K562 (cell line): ENCODE measurements around the gene GLB1L3. TPM values are rescaled to one million over a fixed set of nuclear protein-coding genes. Genes with fewer than 3 reads are reported as not detected.

ENCODE experiments used
- ATAC-seq: fragments of 200-7000 bp; cut with Tn5 transposase; 3 replicates; pipeline ENCODE4 v1.9.1; 2020; ENCODE audit warnings: moderate library complexity
- BruUV-seq: library from RNA; stranded (reverse); fragments of 400-500 nt; replicated peaks from 2 replicates; lab custom pipeline; 2021; lab: Mats Ljungman, UMichigan
- CTCF ChIA-PET: fragments of 300-600 bp; formaldehyde crosslinking; extraction: SDS; loops from one replicate; lab custom pipeline; 2021; ENCODE audit warnings: low intra/inter-chr PET ratio; lab: Yijun Ruan, JAX
- POLR2A ChIA-PET: fragments of 300-600, 350-650 bp; sonication (Branson Sonifier 250); formaldehyde crosslinking; extraction: SDS; loops from one replicate; lab custom pipeline; 2021; ENCODE audit warnings: antibody characterized with exemption, inconsistent platforms; lab: Yijun Ruan, JAX
- DNase-seq, 4 experiments: peaks; one replicate each; pipeline versions ENCODE4 v3.0.0 to v3.0.0-alpha.2; 2011 to 2018; ENCODE audit warnings: low spot score in 3 of 4, mixed read lengths in 3 of 4; ENCODE audit errors: extremely low read depth in 1 of 4
- FAIRE-seq: peaks from 2 replicates; lab custom pipeline; 2011; peaks lifted over from hg19 to GRCh38; lab: Jason Lieb, UNC
- H2AFZ ChIP-seq: 2 replicates; pipeline ENCODE4 v1.6.0; 2011; ENCODE audit warnings: low read depth, low read length, control low read depth, inconsistent platforms
- H3K27ac ChIP-seq: fragments of 200-600 bp; 3 replicates; pipeline ENCODE4 v1.8.0; 2011; ENCODE audit warnings: low read depth, mild to moderate bottlenecking, control low read depth, inconsistent platforms, low read length, moderate library complexity, mixed read lengths; ENCODE audit errors: extremely low read depth
- H3K27me3 ChIP-seq, 2 experiments: fragments of 300-600 bp in 1 of 2; 2 replicates in 1 of 2; 3 replicates in 1 of 2; pipeline versions ENCODE4 v1.6.0 to v1.8.0; 2011; ENCODE audit warnings: inconsistent platforms in 2 of 2, low read length in 2 of 2, mild to moderate bottlenecking in 1 of 2, mixed read lengths in 1 of 2, moderate library complexity in 1 of 2; ENCODE audit not compliant: control insufficient read depth in 2 of 2, insufficient read depth in 2 of 2
- H3K36me3 ChIP-seq: fragments of 300-600 bp; 3 replicates; pipeline ENCODE4 v1.8.0; 2011; ENCODE audit warnings: mild to moderate bottlenecking, low read length, inconsistent platforms; ENCODE audit not compliant: control insufficient read depth, insufficient read depth
- H3K4me1 ChIP-seq, 2 experiments: fragments of 200-600 bp in 1 of 2; replicated peaks in 1 of 2; 2 replicates in 1 of 2; 3 replicates in 1 of 2; pipeline versions ENCODE4 v1.5.1 to v1.8.0; 2011; ENCODE audit warnings: inconsistent platforms in 2 of 2, low read length in 2 of 2, mild to moderate bottlenecking in 1 of 2, mixed read lengths in 1 of 2, moderate library complexity in 1 of 2; ENCODE audit not compliant: control insufficient read depth in 2 of 2, insufficient read depth in 2 of 2
- H3K4me2 ChIP-seq: 2 replicates; pipeline ENCODE4 v1.6.1; 2011; ENCODE audit warnings: low read length, control low read depth, inconsistent platforms, mixed read lengths; ENCODE audit not compliant: insufficient read depth
- H3K4me3 ChIP-seq: fragments of 200-600 bp; sonication (generic), shearing (Covaris generic); 2 replicates; pipeline ENCODE4 v1.5.1; 2016; ENCODE audit warnings: control low read depth, inconsistent platforms
- H3K79me2 ChIP-seq: fragments of 200-600 bp; 3 replicates; pipeline ENCODE4 v1.8.0; 2011; ENCODE audit warnings: low read length, inconsistent platforms; ENCODE audit not compliant: control insufficient read depth, insufficient read depth
- H3K9ac ChIP-seq, 2 experiments: 2 replicates each; pipeline versions ENCODE4 v1.6.0 to v1.6.1; 2011; ENCODE audit warnings: low read depth in 2 of 2, low read length in 2 of 2, control low read depth in 1 of 2, inconsistent platforms in 1 of 2, mild to moderate bottlenecking in 1 of 2, mixed read lengths in 1 of 2; ENCODE audit not compliant: insufficient read depth in 1 of 2
- H3K9me1 ChIP-seq: one replicate; pipeline ENCODE4 v1.6.0; 2011; ENCODE audit warnings: inconsistent platforms, mild to moderate bottlenecking, low read length, moderate library complexity; ENCODE audit not compliant: control insufficient read depth, insufficient read depth
- H3K9me3 ChIP-seq: replicated peaks from 2 replicates; pipeline ENCODE4 v1.5.1; 2011; ENCODE audit warnings: low read depth, low read length, inconsistent platforms; ENCODE audit not compliant: control insufficient read depth, insufficient read depth
- H4K20me1 ChIP-seq: replicated peaks from 2 replicates; pipeline ENCODE4 v1.6.1; 2011; ENCODE audit warnings: low read length, inconsistent platforms, mixed read lengths; ENCODE audit not compliant: control insufficient read depth, insufficient read depth
- ADNP ChIP-seq: fragments of 200-800 bp; sonication (Bioruptor generic); IDR thresholded peaks from 2 replicates; pipeline ENCODE4 v1.6.1; 2016; ENCODE audit warnings: missing genetic modification characterization, missing compliant biosample characterization
- ETV5 ChIP-seq: sonication (generic); formaldehyde crosslinking; IDR thresholded peaks from 2 replicates; pipeline ENCODE4 v1.4.0; 2020; ENCODE audit warnings: low read depth, mild to moderate bottlenecking, missing genetic modification reagents
- MTA3 ChIP-seq: fragments of 450-650 bp; formaldehyde crosslinking; IDR thresholded peaks from 2 replicates; pipeline ENCODE4 v1.6.1; 2017; ENCODE audit warnings: mild to moderate bottlenecking, borderline replicate concordance
- PHTF2 ChIP-seq: fragments of 250-450 bp; sonication (Bioruptor Pico); IDR thresholded peaks from 2 replicates; pipeline ENCODE4 v1.5.0; 2021; ENCODE audit warnings: mild to moderate bottlenecking
- PTBP1 ChIP-seq: fragments of 200-400 bp; formaldehyde crosslinking; IDR thresholded peaks from 2 replicates; pipeline ENCODE4 v1.6.1; 2017; ENCODE audit warnings: low read depth, low read length
- PTTG1 ChIP-seq: fragments of 450-650 bp; IDR thresholded peaks from 2 replicates; pipeline ENCODE4 v1.6.1; 2016; ENCODE audit warnings: low read depth, mild to moderate bottlenecking, missing genetic modification characterization, missing compliant biosample characterization
- RBM25 ChIP-seq: fragments of 200-400 bp; formaldehyde crosslinking; IDR thresholded peaks from 2 replicates; pipeline ENCODE4 v1.6.1; 2018; ENCODE audit warnings: low read length, low read depth, moderate library complexity; ENCODE audit not compliant: severe bottlenecking
- SNIP1 ChIP-seq: fragments of 450-650 bp; IDR thresholded peaks from 2 replicates; pipeline ENCODE4 v1.7.1; 2017; ENCODE audit warnings: low read depth, mild to moderate bottlenecking
- STAT5B ChIP-seq: fragments of 250-450 bp; sonication (Bioruptor Pico); IDR thresholded peaks from 2 replicates; pipeline ENCODE4 v1.8.0; 2021; ENCODE audit warnings: mild to moderate bottlenecking, inconsistent platforms
- TBL1XR1 ChIP-seq, 2 experiments: IDR thresholded peaks; 2 replicates each; pipeline ENCODE4 v1.6.1; 2012; ENCODE audit warnings: improper control_type of control experiment in 2 of 2, low read length in 2 of 2, mild to moderate bottlenecking in 1 of 2
- ZFPM2 ChIP-seq: fragments of 250-450 bp; sonication (Bioruptor Pico); IDR thresholded peaks from 2 replicates; pipeline ENCODE4 v1.5.1; 2022; ENCODE audit warnings: mild to moderate bottlenecking
- ZNF239 ChIP-seq: fragments of 250-450 bp; sonication (Bioruptor Pico); IDR thresholded peaks from 2 replicates; pipeline ENCODE4 v1.4.0; 2020; ENCODE audit warnings: mild to moderate bottlenecking
- ZNF696 ChIP-seq: fragments of 250-450 bp; sonication (Bioruptor Pico); conservative IDR thresholded peaks from 2 replicates; pipeline ENCODE4 v1.4.0; 2020; ENCODE audit warnings: mild to moderate bottlenecking, moderate library complexity
- WGBS: fragments of 100-300 bp; shearing (Covaris generic); methylation state at CpG from one replicate; pipeline ENCODE4 v1.1.6; 2016; ENCODE audit warnings: low coverage, mixed read lengths; ENCODE audit not compliant: insufficient coverage; ENCODE audit errors: missing lambda C conversion rate; 5-methylcytosine and 5-hydroxymethylcytosine counted together
- in situ Hi-C: fragments of 300-500 bp; cut with MboI; formaldehyde crosslinking; loops from 4 replicates; pipeline ENCODE4 v1.15.0; 2018; ENCODE audit warnings: inconsistent platforms, mixed read lengths
- intact Hi-C: fragments of 100-400 bp; cut with micrococcal nuclease; formaldehyde crosslinking; loops from 2 replicates; pipeline ENCODE4 v1.14.2; 2022
- polyA plus RNA-seq, 8 experiments: library from polyadenylated mRNA; depleted of rRNA in 4 of 8; stranded (reverse) in 5 of 8; unstranded in 3 of 8; fragments of >200 nt; fragmentation: Nextera tagmentation in 2 of 8; fragmentation: Illumina TruSeq in 1 of 8; extraction: Ambion mirVana in 2 of 8; extraction: Trizol in 1 of 8; gene quantifications; 2 replicates each; pipeline versions ENCODE4 v1.2.1 to v1.2.3, GENCODE V29; 2011 to 2014; ENCODE audit warnings: inconsistent platforms in 1 of 8, missing spikeins in 1 of 8
- total RNA-seq, 7 experiments: library from RNA; depleted of rRNA in 6 of 7; stranded (reverse); fragments of >200 nt in 6 of 7; fragmentation: Illumina TruSeq in 2 of 7; extraction: Trizol in 2 of 7; gene quantifications; 2 replicates each; pipeline versions ENCODE4 v1.2.1 to v1.2.3, GENCODE V29; 2011 to 2021; ENCODE audit warnings: low replicate concordance in 1 of 7
- TF ChIP-seq, protein P1 (sequence below): fragments of 250-450 bp; sonication (Bioruptor Pico); IDR thresholded peaks from 2 replicates; pipeline ENCODE4 v1.4.0; 2020; ENCODE audit warnings: mild to moderate bottlenecking
- TF ChIP-seq, protein P2 (sequence below): fragments of 450-650 bp; IDR thresholded peaks from one replicate; pipeline ENCODE4 v1.6.1; 2018; ENCODE audit warnings: mild to moderate bottlenecking, moderate library complexity; ENCODE audit not compliant: partially characterized antibody
- TF ChIP-seq, protein P3 (sequence below): fragments of 250-450 bp; sonication (Bioruptor Pico); IDR thresholded peaks from 2 replicates; pipeline ENCODE4 v1.5.0; 2020; ENCODE audit warnings: mild to moderate bottlenecking
- TF ChIP-seq, protein P4 (sequence below): sonication (generic); formaldehyde crosslinking; IDR thresholded peaks from 2 replicates; pipeline ENCODE4 v1.8.0; 2022; ENCODE audit warnings: mild to moderate bottlenecking, missing genetic modification reagents

GLB1L3 gene
- total and polyA plus RNA-seq, 9 of the 15 experiments (the other 6 are each of a cell fraction or from before 2014, with no cell fraction given), result 0.18 to 3.3 (median 0.49) TPM

DNA sequence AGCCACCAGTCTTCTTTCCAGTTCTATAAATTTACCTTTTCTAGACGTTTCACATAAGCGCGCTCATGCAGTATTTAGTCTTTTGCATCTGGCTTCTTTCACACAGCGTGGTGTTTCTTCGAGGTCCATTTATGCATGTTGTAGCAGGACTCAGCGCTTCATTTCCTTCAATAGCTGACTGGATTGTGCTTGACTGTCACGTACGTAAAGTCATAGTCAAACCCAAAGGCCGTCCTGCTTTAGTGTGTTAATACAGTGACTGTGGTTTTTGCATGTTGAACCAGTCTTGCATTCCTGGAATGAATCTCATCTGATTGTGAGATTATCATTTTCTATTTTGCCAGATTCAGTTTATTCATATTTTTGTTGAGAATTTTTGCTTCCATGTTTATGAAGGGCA lies 18.5 kb downstream of the GLB1L3 start (continued):
- TF ChIP-seq, protein P1, sequence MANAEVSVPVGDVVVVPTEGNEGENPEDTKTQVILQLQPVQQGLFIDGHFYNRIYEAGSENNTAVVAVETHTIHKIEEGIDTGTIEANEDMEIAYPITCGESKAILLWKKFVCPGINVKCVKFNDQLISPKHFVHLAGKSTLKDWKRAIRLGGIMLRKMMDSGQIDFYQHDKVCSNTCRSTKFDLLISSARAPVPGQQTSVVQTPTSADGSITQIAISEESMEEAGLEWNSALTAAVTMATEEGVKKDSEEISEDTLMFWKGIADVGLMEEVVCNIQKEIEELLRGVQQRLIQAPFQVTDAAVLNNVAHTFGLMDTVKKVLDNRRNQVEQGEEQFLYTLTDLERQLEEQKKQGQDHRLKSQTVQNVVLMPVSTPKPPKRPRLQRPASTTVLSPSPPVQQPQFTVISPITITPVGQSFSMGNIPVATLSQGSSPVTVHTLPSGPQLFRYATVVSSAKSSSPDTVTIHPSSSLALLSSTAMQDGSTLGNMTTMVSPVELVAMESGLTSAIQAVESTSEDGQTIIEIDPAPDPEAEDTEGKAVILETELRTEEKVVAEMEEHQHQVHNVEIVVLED (CRISPR knock-in tag), result no peak
- TF ChIP-seq ZNF696 (CRISPR knock-in tag), result no peak
- TF ChIP-seq PTBP1, result no peak
- TF ChIP-seq, all 486 proteins: peak for 0

DNA sequence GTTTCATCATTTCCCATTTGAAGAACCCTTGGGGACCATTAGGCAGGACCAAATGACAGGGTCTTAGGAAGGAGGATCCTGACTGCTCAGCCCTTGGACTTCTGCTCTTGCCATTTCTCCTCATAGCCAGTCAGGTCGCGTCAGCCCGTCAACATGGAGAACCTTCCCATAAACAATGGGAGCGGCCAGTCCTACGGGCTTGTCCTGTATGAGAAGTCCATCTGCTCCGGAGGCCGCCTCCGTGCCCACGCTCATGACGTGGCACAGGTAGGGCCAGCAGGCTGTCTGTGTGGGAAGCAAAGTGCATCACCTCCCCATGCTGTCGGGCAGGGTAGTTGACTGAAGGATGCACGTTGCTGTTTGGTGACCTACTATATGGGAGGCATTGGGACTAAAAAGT lies 36.0 kb downstream of the GLB1L3 start:
- Histone ChIP-seq H4K20me1 (no peaks in the 10 kb centered on the region), H3K27me3 (peaks cover 36 to 54% of the 10 kb centered on the region in 2 experiments), H3K4me1 (no peaks in the 10 kb centered on the region), H3K4me3 (no peak overlapping the region), H3K79me2 (no peaks in the 10 kb centered on the region), H3K27ac (no peak overlapping the region), H3K9ac (no peak overlapping the region), H3K4me2 (no peak overlapping the region), H3K9me3 (no peaks in the 10 kb centered on the region), H3K9me1 (no peaks in the 10 kb centered on the region), H2AFZ (no peak overlapping the region), H3K36me3 (no peaks in the 10 kb centered on the region)
- intact Hi-C loops, result no loop called here
- no peak for FAIRE-seq
- no TSS peak for BruUV-seq
- ATAC-seq, result no peak; the same call in 2 of the 3 replicates
- POLR2A ChIA-PET, result no interaction called here
- CTCF ChIA-PET, result no interaction called here
- WGBS, result 3% methylated on average over 12 of the region's 12 CpGs
- no peak for DNase-seq
- in situ Hi-C loops, result no loop called here
- no peak for TF ChIP-seq PHTF2 (CRISPR knock-in tag)
- TF ChIP-seq ADNP (tag), result no peak
- TF ChIP-seq STAT5B (CRISPR knock-in tag), result no peak
- no peak for TF ChIP-seq PTTG1 (tag)
- TF ChIP-seq RBM25, result no peak
- no peak for TF ChIP-seq SNIP1
- TF ChIP-seq, protein P2, sequence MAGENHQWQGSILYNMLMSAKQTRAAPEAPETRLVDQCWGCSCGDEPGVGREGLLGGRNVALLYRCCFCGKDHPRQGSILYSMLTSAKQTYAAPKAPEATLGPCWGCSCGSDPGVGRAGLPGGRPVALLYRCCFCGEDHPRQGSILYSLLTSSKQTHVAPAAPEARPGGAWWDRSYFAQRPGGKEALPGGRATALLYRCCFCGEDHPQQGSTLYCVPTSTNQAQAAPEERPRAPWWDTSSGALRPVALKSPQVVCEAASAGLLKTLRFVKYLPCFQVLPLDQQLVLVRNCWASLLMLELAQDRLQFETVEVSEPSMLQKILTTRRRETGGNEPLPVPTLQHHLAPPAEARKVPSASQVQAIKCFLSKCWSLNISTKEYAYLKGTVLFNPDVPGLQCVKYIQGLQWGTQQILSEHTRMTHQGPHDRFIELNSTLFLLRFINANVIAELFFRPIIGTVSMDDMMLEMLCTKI, result no peak
- no peak for TF ChIP-seq ZFPM2 (CRISPR knock-in tag)
- no peak for TF ChIP-seq TBL1XR1 (IDR thresholded peaks at IDR 0.05; ENCODE audit: low read length in 2 of 2)
- no peak for TF ChIP-seq MTA3
- TF ChIP-seq, protein P3, sequence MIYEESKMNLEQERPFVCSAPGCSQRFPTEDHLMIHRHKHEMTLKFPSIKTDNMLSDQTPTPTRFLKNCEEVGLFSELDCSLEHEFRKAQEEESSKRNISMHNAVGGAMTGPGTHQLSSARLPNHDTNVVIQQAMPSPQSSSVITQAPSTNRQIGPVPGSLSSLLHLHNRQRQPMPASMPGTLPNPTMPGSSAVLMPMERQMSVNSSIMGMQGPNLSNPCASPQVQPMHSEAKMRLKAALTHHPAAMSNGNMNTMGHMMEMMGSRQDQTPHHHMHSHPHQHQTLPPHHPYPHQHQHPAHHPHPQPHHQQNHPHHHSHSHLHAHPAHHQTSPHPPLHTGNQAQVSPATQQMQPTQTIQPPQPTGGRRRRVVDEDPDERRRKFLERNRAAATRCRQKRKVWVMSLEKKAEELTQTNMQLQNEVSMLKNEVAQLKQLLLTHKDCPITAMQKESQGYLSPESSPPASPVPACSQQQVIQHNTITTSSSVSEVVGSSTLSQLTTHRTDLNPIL (CRISPR knock-in tag), result no peak
- TF ChIP-seq ETV5 (CRISPR knock-in tag), result no peak
- TF ChIP-seq ZNF239, result no peak
- TF ChIP-seq, protein P4, sequence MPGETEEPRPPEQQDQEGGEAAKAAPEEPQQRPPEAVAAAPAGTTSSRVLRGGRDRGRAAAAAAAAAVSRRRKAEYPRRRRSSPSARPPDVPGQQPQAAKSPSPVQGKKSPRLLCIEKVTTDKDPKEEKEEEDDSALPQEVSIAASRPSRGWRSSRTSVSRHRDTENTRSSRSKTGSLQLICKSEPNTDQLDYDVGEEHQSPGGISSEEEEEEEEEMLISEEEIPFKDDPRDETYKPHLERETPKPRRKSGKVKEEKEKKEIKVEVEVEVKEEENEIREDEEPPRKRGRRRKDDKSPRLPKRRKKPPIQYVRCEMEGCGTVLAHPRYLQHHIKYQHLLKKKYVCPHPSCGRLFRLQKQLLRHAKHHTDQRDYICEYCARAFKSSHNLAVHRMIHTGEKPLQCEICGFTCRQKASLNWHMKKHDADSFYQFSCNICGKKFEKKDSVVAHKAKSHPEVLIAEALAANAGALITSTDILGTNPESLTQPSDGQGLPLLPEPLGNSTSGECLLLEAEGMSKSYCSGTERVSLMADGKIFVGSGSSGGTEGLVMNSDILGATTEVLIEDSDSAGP (CRISPR knock-in tag), result no peak
